Sigmoid colon (tissue), 4 donors: ENCODE results near the gene NOC2L.

Experiments
- EP300 ChIP-seq, 4 donors: sonication (generic); formaldehyde crosslinking; IDR thresholded peaks; one replicate each; pipeline ENCODE4 v1.6.1; 2017; ENCODE audit warnings: antibody characterized with exemption in 4 of 4
- POLR2A ChIP-seq, 2 donors: fragments of 450-650 bp; IDR thresholded peaks; one replicate each; pipeline ENCODE4 v1.6.1; 2016; ENCODE audit warnings: antibody characterized with exemption in 2 of 2, mild to moderate bottlenecking in 2 of 2, moderate library complexity in 2 of 2
- POLR2AphosphoS5 ChIP-seq, 4 donors: sonication (generic); formaldehyde crosslinking; IDR thresholded peaks; one replicate each; pipeline ENCODE4 v1.6.1; 2017; ENCODE audit warnings: antibody characterized with exemption in 4 of 4
- TF ChIP-seq, protein P1 (sequence below), 4 experiments: fragments of 450-650 bp in 3 of 4; fragments of 200-600 bp in 1 of 4; IDR thresholded peaks; one replicate each; pipeline ENCODE4 v1.5.1; 2016 to 2019; ENCODE audit warnings: antibody characterized with exemption in 4 of 4, mild to moderate bottlenecking in 3 of 4, moderate library complexity in 2 of 4

DNA sequence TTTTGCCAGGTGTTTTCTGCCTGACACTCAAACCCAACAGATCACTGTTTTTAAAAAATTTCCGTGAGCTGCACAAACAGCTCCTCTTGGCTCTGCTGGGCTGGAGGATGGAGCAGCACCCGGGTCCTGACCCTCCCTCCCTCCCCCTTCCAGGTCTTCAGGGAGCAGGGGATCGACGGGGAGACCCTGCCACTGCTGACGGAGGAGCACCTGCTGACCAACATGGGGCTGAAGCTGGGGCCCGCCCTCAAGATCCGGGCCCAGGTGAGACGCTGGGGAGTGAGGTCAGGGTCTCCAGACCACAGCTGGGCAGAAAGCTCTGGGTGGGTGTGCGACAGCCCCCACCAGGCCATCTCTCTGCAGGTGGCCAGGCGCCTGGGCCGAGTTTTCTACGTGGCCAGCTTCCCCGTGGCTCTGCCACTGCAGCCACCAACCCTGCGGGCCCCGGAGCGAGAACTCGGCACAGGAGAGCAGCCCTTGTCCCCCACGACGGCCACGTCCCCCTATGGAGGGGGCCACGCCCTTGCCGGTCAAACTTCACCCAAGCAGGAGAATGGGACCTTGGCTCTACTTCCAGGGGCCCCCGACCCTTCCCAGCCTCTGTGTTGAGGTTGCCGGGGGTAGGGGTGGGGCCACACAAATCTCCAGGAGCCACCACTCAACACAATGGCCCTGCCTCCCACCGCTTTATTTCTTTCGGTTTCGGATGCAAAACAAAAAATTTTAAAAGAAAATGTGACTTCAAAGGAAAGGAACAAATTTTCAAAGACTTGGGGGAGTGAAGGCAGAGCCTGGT is 15.3 kb downstream of the NOC2L start:
- TF ChIP-seq, protein P1, sequence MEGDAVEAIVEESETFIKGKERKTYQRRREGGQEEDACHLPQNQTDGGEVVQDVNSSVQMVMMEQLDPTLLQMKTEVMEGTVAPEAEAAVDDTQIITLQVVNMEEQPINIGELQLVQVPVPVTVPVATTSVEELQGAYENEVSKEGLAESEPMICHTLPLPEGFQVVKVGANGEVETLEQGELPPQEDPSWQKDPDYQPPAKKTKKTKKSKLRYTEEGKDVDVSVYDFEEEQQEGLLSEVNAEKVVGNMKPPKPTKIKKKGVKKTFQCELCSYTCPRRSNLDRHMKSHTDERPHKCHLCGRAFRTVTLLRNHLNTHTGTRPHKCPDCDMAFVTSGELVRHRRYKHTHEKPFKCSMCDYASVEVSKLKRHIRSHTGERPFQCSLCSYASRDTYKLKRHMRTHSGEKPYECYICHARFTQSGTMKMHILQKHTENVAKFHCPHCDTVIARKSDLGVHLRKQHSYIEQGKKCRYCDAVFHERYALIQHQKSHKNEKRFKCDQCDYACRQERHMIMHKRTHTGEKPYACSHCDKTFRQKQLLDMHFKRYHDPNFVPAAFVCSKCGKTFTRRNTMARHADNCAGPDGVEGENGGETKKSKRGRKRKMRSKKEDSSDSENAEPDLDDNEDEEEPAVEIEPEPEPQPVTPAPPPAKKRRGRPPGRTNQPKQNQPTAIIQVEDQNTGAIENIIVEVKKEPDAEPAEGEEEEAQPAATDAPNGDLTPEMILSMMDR (IDR thresholded peaks at IDR 0.05): no peak
- no peak for TF ChIP-seq POLR2A (IDR thresholded peaks at IDR 0.05)
- TF ChIP-seq POLR2AphosphoS5 (IDR thresholded peaks at IDR 0.05): no peak
- no peak for TF ChIP-seq EP300 (IDR thresholded peaks at IDR 0.05)
